Prostate gland (tissue), 2 donors: Measurements from ENCODE around the gene KIF9.

Source experiments
- POLR2A ChIP-seq: fragments of 450-650 bp; IDR thresholded peaks from one replicate; pipeline ENCODE4 v1.6.1; 2016; ENCODE audit warnings: antibody characterized with exemption, mild to moderate bottlenecking
- TF ChIP-seq, protein P1 (sequence below), 4 experiments: fragments of 200-600 bp in 2 of 4; fragments of 450-650 bp in 2 of 4; sonication (generic) in 2 of 4; IDR thresholded peaks; 1 replicate in 3 of 4; 2 replicates in 1 of 4; pipeline ENCODE4 v1.5.1; 2016 to 2019; ENCODE audit warnings: antibody characterized with exemption in 4 of 4, mild to moderate bottlenecking in 2 of 4, moderate library complexity in 2 of 4

DNA sequence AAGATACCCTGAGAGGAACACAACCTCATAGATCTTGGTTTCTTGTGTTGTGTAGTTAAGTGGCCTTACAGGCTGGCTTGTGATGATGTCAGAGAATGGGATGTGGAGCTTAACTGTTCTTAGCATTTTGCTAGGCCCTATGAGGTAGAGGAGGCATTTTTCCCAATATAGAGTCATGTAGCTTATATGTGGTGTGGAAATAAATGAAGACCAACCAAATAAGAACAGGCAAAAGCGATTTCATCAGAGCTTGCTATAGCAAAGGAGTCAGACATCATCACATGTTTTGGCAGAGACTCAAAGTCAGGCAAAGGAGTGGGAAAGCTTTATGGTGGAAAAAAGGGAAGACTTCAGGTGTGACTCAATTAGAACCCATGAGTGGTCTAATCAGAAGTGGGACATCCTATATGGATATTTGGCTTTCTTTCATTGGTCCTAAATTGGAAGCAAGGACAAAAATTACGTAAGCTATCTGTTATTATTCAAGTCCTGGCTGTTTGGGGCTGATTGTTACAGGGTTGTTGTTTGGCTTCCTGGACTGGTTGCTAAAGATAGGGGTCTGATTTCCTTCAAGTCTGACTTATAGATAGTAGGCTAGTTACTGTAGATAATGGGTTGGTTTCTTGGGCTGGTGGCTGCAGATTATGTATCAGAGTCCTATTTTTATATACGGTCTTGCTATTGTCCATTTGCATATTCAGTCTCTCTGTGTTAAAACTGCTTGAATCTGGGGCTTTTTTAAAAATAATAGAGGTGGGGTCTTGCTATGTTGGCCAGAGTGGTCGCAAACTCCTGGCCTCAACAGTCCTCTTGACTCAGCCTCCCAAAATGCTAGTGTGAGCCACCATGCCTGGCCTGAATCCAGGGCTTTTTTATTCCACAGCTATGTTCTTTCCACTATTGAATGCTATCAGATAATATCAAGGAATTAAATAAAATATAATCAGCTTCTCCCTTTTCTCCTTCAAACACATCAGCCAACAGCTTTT, 88.4 kb downstream of the KIF9 start:
- TF ChIP-seq, protein P1, sequence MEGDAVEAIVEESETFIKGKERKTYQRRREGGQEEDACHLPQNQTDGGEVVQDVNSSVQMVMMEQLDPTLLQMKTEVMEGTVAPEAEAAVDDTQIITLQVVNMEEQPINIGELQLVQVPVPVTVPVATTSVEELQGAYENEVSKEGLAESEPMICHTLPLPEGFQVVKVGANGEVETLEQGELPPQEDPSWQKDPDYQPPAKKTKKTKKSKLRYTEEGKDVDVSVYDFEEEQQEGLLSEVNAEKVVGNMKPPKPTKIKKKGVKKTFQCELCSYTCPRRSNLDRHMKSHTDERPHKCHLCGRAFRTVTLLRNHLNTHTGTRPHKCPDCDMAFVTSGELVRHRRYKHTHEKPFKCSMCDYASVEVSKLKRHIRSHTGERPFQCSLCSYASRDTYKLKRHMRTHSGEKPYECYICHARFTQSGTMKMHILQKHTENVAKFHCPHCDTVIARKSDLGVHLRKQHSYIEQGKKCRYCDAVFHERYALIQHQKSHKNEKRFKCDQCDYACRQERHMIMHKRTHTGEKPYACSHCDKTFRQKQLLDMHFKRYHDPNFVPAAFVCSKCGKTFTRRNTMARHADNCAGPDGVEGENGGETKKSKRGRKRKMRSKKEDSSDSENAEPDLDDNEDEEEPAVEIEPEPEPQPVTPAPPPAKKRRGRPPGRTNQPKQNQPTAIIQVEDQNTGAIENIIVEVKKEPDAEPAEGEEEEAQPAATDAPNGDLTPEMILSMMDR (IDR thresholded peaks at IDR 0.05) = no peak
- TF ChIP-seq POLR2A = no peak
